Common myeloid progenitor, CD34-positive (primary cell): Measurements from ENCODE around the gene GRID1.

Experiments
- CTCF ChIA-PET: fragments of 350-600 bp; sonication (Branson Sonifier 250); formaldehyde crosslinking; loops from one replicate; lab custom pipeline; 2021; ENCODE audit warnings: antibody characterized with exemption; lab: Charles Lee
- POLR2A ChIA-PET: fragments of 350-600 bp; sonication (Branson Sonifier 250); formaldehyde crosslinking; loops from one replicate; lab custom pipeline; 2021; ENCODE audit warnings: antibody characterized with exemption; lab: Charles Lee
- DNase-seq, 3 donors: peaks; one replicate each; pipeline versions ENCODE4 v3.0.0 to v3.0.0-alpha.2; 2013
- H3K27ac ChIP-seq, 2 experiments: 1 replicate in 1 of 2; 2 replicates in 1 of 2; pipeline ENCODE4 v1.7.0; 2013; ENCODE audit warnings: inconsistent platforms in 2 of 2, low read length in 2 of 2, mild to moderate bottlenecking in 2 of 2, low read depth in 1 of 2, moderate library complexity in 1 of 2; ENCODE audit not compliant: severe bottlenecking in 2 of 2, insufficient read depth in 1 of 2, poor library complexity in 1 of 2
- H3K27me3 ChIP-seq, 5 experiments: replicated peaks in 2 of 5; 1 replicate in 3 of 5; 2 replicates in 2 of 5; pipeline versions ENCODE4 v1.6.1 to v1.7.0; 2013; ENCODE audit warnings: low read length in 4 of 5, mild to moderate bottlenecking in 2 of 5, moderate library complexity in 2 of 5, inconsistent platforms in 1 of 5; ENCODE audit not compliant: insufficient read depth in 5 of 5, control insufficient read depth in 4 of 5
- H3K36me3 ChIP-seq, 4 experiments: 1 replicate in 2 of 4; 2 replicates in 2 of 4; pipeline versions ENCODE4 v1.6.1 to v1.7.0; 2013; ENCODE audit warnings: low read length in 3 of 4, control low read depth in 1 of 4, mild to moderate bottlenecking in 1 of 4; ENCODE audit not compliant: control insufficient read depth in 4 of 4, insufficient read depth in 4 of 4
- H3K4me1 ChIP-seq, 4 experiments: 1 replicate in 3 of 4; 2 replicates in 1 of 4; pipeline versions ENCODE4 v1.6.1 to v1.7.1; 2013; ENCODE audit warnings: low read length in 3 of 4, mild to moderate bottlenecking in 3 of 4, control low read depth in 1 of 4, inconsistent platforms in 1 of 4, moderate library complexity in 1 of 4; ENCODE audit not compliant: control insufficient read depth in 4 of 4, insufficient read depth in 4 of 4; ENCODE audit errors: control extremely low read depth in 1 of 4
- H3K4me3 ChIP-seq, 7 experiments: 1 replicate in 4 of 7; 2 replicates in 3 of 7; pipeline versions ENCODE4 v1.5.1 to v1.7.0; 2013; ENCODE audit warnings: mild to moderate bottlenecking in 7 of 7, low read length in 6 of 7, moderate library complexity in 6 of 7, inconsistent platforms in 2 of 7, low read depth in 2 of 7, control low read depth in 1 of 7; ENCODE audit not compliant: insufficient read depth in 4 of 7, control insufficient read depth in 1 of 7; ENCODE audit errors: extremely low read depth in 1 of 7
- H3K9me3 ChIP-seq, 5 experiments: 1 replicate in 4 of 5; 2 replicates in 1 of 5; pipeline versions ENCODE4 v1.6.1 to v1.7.1; 2013; ENCODE audit warnings: low read length in 4 of 5, mild to moderate bottlenecking in 2 of 5, inconsistent platforms in 1 of 5, low read depth in 1 of 5, moderate library complexity in 1 of 5; ENCODE audit not compliant: control insufficient read depth in 4 of 5, insufficient read depth in 2 of 5; ENCODE audit errors: control extremely low read depth in 1 of 5
- WGBS: methylation state at CpG from one replicate; pipeline ENCODE4 v1.1.5; 2013; ENCODE audit not compliant: insufficient coverage; 5-methylcytosine and 5-hydroxymethylcytosine counted together

GRID1 gene

GRCh38 chr10:86303626-86304025, 63.0 kb downstream of the GRID1 start:
- no peaks in the 10 kb centered on the region for H3K36me3 ChIP-seq
- H3K9me3 ChIP-seq, result no peaks in the 10 kb centered on the region
- POLR2A ChIA-PET, result no interaction called here
- H3K4me3 ChIP-seq, result no peak overlapping the region
- H3K27me3 ChIP-seq, result peaks cover 0 to 5% (median 3%) of the 10 kb centered on the region in 5 experiments
- WGBS, result 84% methylated on average over 5 of the region's 6 CpGs
- H3K4me1 ChIP-seq, result no peaks in the 10 kb centered on the region
- no peak for DNase-seq
- H3K27ac ChIP-seq, result no peak overlapping the region
- CTCF ChIA-PET, result no interaction called here

- H3K9me3 ChIP-seq, result no peaks in the 10 kb centered on the region
- no peaks in the 10 kb centered on the region for H3K4me1 ChIP-seq
- POLR2A ChIA-PET, result no interaction called here
- no peak overlapping the region for H3K4me3 ChIP-seq
- H3K36me3 ChIP-seq, result no peaks in the 10 kb centered on the region
- no peak for DNase-seq
- peaks cover 0 to 6% (median 1%) of the 10 kb centered on the region in 5 experiments for H3K27me3 ChIP-seq
- CTCF ChIA-PET, result no interaction called here
- no peak overlapping the region for H3K27ac ChIP-seq
- 100% methylated on average over 1 of the region's 3 CpGs for WGBS
These were observed 64.6 kb downstream of the GRID1 start for GRCh38 chr10:86301971-86302370.

- WGBS, result 89% methylated on average over 4 of the region's 5 CpGs
- CTCF ChIA-PET, result interaction anchor here (1.2 kb wide), 1 partner anchor 15 kb away, joined by 3 read pairs; no protein-coding TSS in a partner anchor
- POLR2A ChIA-PET, result no interaction called here
These were observed 65.4 kb downstream of the GRID1 start for GRCh38 chr10:86300931-86301830.

GRCh38 chr10:86300399-86300925, 66.1 kb downstream of the GRID1 start:
- Histone ChIP-seq H3K4me3 (no peak overlapping the region), H3K36me3 (no peaks in the 10 kb centered on the region), H3K27ac (no peak overlapping the region), H3K9me3 (no peaks in the 10 kb centered on the region), H3K27me3 (peaks cover 0 to 6% (median 3%) of the 10 kb centered on the region in 5 experiments), H3K4me1 (no peaks in the 10 kb centered on the region)
- WGBS, result 60% methylated on average over 1 of the region's 3 CpGs
- POLR2A ChIA-PET, result no interaction called here
- CTCF ChIA-PET, result interaction anchor here (1.2 kb wide), 1 partner anchor 16 kb away, joined by 3 read pairs; no protein-coding TSS in a partner anchor
- DNase-seq, result no peak

More at GRCh38 chr10:86300931-86301830, 65.4 kb downstream of the GRID1 start:
- no peak for DNase-seq
- Histone ChIP-seq H3K9me3 (no peaks in the 10 kb centered on the region), H3K27me3 (peaks cover 0 to 6% (median 1%) of the 10 kb centered on the region in 5 experiments), H3K4me3 (no peak overlapping the region), H3K27ac (no peak overlapping the region), H3K36me3 (no peaks in the 10 kb centered on the region), H3K4me1 (no peaks in the 10 kb centered on the region)

GRCh38 chr10:86299562-86299961, 67.0 kb downstream of the GRID1 start:
- Histone ChIP-seq H3K27me3 (peaks cover 0 to 6% (median 3%) of the 10 kb centered on the region in 5 experiments), H3K27ac (no peak overlapping the region), H3K4me3 (no peak overlapping the region), H3K9me3 (no peaks in the 10 kb centered on the region), H3K4me1 (no peaks in the 10 kb centered on the region), H3K36me3 (no peaks in the 10 kb centered on the region)
- ChIA-PET POLR2A (no interaction called here), CTCF (interaction anchor here (1.3 kb wide), 1 partner anchor 50 kb away, joined by 5 read pairs; no protein-coding TSS in a partner anchor)
- 90% methylated on average over 1 of the region's 3 CpGs for WGBS
- no peak for DNase-seq

GRCh38 chr10:86298501-86299001, 68.0 kb downstream of the GRID1 start:
- Histone ChIP-seq H3K9me3 (no peaks in the 10 kb centered on the region), H3K27ac (no peak overlapping the region), H3K27me3 (peaks cover 0 to 6% (median 3%) of the 10 kb centered on the region in 5 experiments), H3K4me3 (no peak overlapping the region), H3K36me3 (no peaks in the 10 kb centered on the region), H3K4me1 (no peaks in the 10 kb centered on the region)
- no peak for DNase-seq
- 74% methylated on average over 8 of the region's 9 CpGs for WGBS
- POLR2A ChIA-PET, result no interaction called here
- CTCF ChIA-PET, result interaction anchor here (1.3 kb wide), 1 partner anchor 51 kb away, joined by 5 read pairs; no protein-coding TSS in a partner anchor

GRCh38 chr10:86295791-86296190, 70.8 kb downstream of the GRID1 start:
- 100% methylated on average over 1 of the region's 3 CpGs for WGBS
- H3K36me3 ChIP-seq, result no peaks in the 10 kb centered on the region
- H3K4me3 ChIP-seq, result no peak overlapping the region
- CTCF ChIA-PET, result no interaction called here
- H3K27ac ChIP-seq, result no peak overlapping the region
- POLR2A ChIA-PET, result no interaction called here
- peaks cover 0 to 6% (median 3%) of the 10 kb centered on the region in 5 experiments for H3K27me3 ChIP-seq
- H3K4me1 ChIP-seq, result no peaks in the 10 kb centered on the region
- H3K9me3 ChIP-seq, result no peaks in the 10 kb centered on the region
- no peak for DNase-seq
